GM21717 (cell line): ENCODE results near the gene VCAN.
"Not testable (repeated sequence)": the region's sequence is repeated elsewhere in the genome, so short reads cannot be mapped to it uniquely, and the experiment has no call there.

Experiments
- ATAC-seq: cut with Tn5 transposase; IDR thresholded peaks from one replicate; pipeline ENCODE4 v1.9.1; 2021; ENCODE audit warnings: mild to moderate bottlenecking, moderate library complexity; ENCODE audit not compliant: unreplicated experiment

VCAN gene

GRCh38 chr5:83471405-83472212 is at the start of gene VCAN:
Gene VCAN (plus strand): TSS chr5:83471744. CDS start chr5:83483519, 11,775 bp downstream.
- ATAC-seq: no peak

- no peak for ATAC-seq
Measured at GRCh38 chr5:83422284-83422683, 49.3 kb upstream of the VCAN start.

GRCh38 chr5:83426855-83427254 is 44.7 kb upstream of the VCAN start:
- ATAC-seq: peak; percentile 59

GRCh38 chr5:83428126-83428525 is 43.4 kb upstream of the VCAN start:
- ATAC-seq: no peak

GRCh38 chr5:83428890-83429289 is 42.7 kb upstream of the VCAN start:
- no peak for ATAC-seq

- peak; percentile 73 for ATAC-seq
Measured at GRCh38 chr5:83430130-83431010, 41.2 kb upstream of the VCAN start.

GRCh38 chr5:83433891-83434290 is 37.7 kb upstream of the VCAN start:
- ATAC-seq: no peak

GRCh38 chr5:83434946-83435345 is 36.6 kb upstream of the VCAN start:
- ATAC-seq: no peak

GRCh38 chr5:83436276-83436675 is 35.3 kb upstream of the VCAN start:
- no peak for ATAC-seq

- ATAC-seq: not testable (repeated sequence)
Measured at GRCh38 chr5:83437697-83438096, 33.8 kb upstream of the VCAN start.

- no peak for ATAC-seq
Measured at GRCh38 chr5:83440826-83441225, 30.7 kb upstream of the VCAN start.

- ATAC-seq: peak; percentile 91
Measured at GRCh38 chr5:83441747-83442146, 29.8 kb upstream of the VCAN start.

- no peak for ATAC-seq
Measured at GRCh38 chr5:83443534-83443933, 28.0 kb upstream of the VCAN start.

- no peak for ATAC-seq
Measured at GRCh38 chr5:83444445-83444844, 27.1 kb upstream of the VCAN start.

GRCh38 chr5:83446253-83446947 is 25.1 kb upstream of the VCAN start:
- ATAC-seq: no peak

- ATAC-seq: no peak
Measured at GRCh38 chr5:83447533-83447932, 24.0 kb upstream of the VCAN start.

GRCh38 chr5:83450183-83450966 is 21.2 kb upstream of the VCAN start:
- ATAC-seq: no peak

- ATAC-seq: no peak
Measured at GRCh38 chr5:83450967-83451248, 20.6 kb upstream of the VCAN start.

GRCh38 chr5:83451955-83452354 is 19.6 kb upstream of the VCAN start:
- no peak for ATAC-seq

GRCh38 chr5:83453937-83454336 is 17.6 kb upstream of the VCAN start:
- ATAC-seq: no peak

GRCh38 chr5:83464261-83464660 is 7.3 kb upstream of the VCAN start:
- no peak for ATAC-seq
